Measurements from ENCODE around the gene OAS2.

OAS2 gene

GRCh38 chr12:113002155-113002554, 23.8 kb downstream of the OAS2 start:
- intact Hi-C loops (cut with DNase I): no loop called here
- peak in 1 of 42 donors; percentile 13 for DNase-seq

- intact Hi-C loops (cut with DNase I): no loop called here
- DNase-seq: peak in 1 of 42 donors; percentile 21
These were observed 24.4 kb downstream of the OAS2 start for GRCh38 chr12:113002676-113003075.

- intact Hi-C loops (cut with DNase I): no loop called here
- DNase-seq: peak in 1 of 42 donors; percentile 8
These were observed 25.3 kb downstream of the OAS2 start for GRCh38 chr12:113003636-113004035.

GRCh38 chr12:113005762-113006161, 27.4 kb downstream of the OAS2 start:
- intact Hi-C loops (cut with DNase I): no loop called here
- DNase-seq: no peak

GRCh38 chr12:113006206-113006605, 27.9 kb downstream of the OAS2 start:
- intact Hi-C loops (cut with DNase I): no loop called here
- DNase-seq: no peak

GRCh38 chr12:113006641-113007040, 28.3 kb downstream of the OAS2 start:
- intact Hi-C loops (cut with DNase I): no loop called here

GRCh38 chr12:113007166-113007565, 28.8 kb downstream of the OAS2 start:
- intact Hi-C loops (cut with DNase I): no loop called here

More at GRCh38 chr12:113006641-113007040, 28.3 kb downstream of the OAS2 start:
- peak in 2 of 42 donors; percentile 3 to 7 for DNase-seq

GRCh38 chr12:113010701-113011100, 32.4 kb downstream of the OAS2 start:
- intact Hi-C loops (cut with DNase I): no loop called here
- no peak for DNase-seq

More at GRCh38 chr12:113007166-113007565, 28.8 kb downstream of the OAS2 start:
- DNase-seq: peak in 2 of 42 donors; percentile 20 to 23

GRCh38 chr12:113014565-113014964, 36.2 kb downstream of the OAS2 start:
- no peak for DNase-seq
- intact Hi-C loops (cut with DNase I): no loop called here

GRCh38 chr12:113016796-113017195, 38.5 kb downstream of the OAS2 start:
- intact Hi-C loops (cut with DNase I): no loop called here
- peak in 2 of 42 donors; percentile 8 for DNase-seq

- intact Hi-C loops (cut with DNase I): no loop called here
- DNase-seq: peak in 8 of 42 donors; percentile 6 to 52 (median 18)
These were observed 40.7 kb downstream of the OAS2 start for GRCh38 chr12:113019025-113019424.

GRCh38 chr12:113021500-113021899, 43.2 kb downstream of the OAS2 start:
- peak in 1 of 42 donors; percentile 19 for DNase-seq
- intact Hi-C loops (cut with DNase I): no loop called here

GRCh38 chr12:113022563-113023297, 44.4 kb downstream of the OAS2 start:
- intact Hi-C loops (cut with DNase I): no loop called here
- DNase-seq: no peak

- no peak for DNase-seq
- intact Hi-C loops (cut with DNase I): no loop called here
These were observed 49.4 kb downstream of the OAS2 start for GRCh38 chr12:113027726-113028125.

- intact Hi-C loops (cut with DNase I): no loop called here
- peak in 32 of 42 donors; percentile 9 to 66 (median 31) for DNase-seq
These were observed 52.7 kb downstream of the OAS2 start for GRCh38 chr12:113030875-113031525.

GRCh38 chr12:113039911-113040445, 61.7 kb downstream of the OAS2 start:
- DNase-seq: no peak
- intact Hi-C loops (cut with DNase I): no loop called here

- intact Hi-C loops (cut with DNase I): no loop called here
- peak in 2 of 42 donors; percentile 32 to 48 for DNase-seq
These were observed 62.4 kb downstream of the OAS2 start for GRCh38 chr12:113040722-113041171.

- intact Hi-C loops (cut with DNase I): no loop called here
- no peak for DNase-seq
These were observed 63.2 kb downstream of the OAS2 start for GRCh38 chr12:113041560-113041959.

- intact Hi-C loops (cut with DNase I): no loop called here
- no peak for DNase-seq
These were observed 64.9 kb downstream of the OAS2 start for GRCh38 chr12:113043240-113043639.

- no peak for DNase-seq
- intact Hi-C loops (cut with DNase I): no loop called here
These were observed 66.2 kb downstream of the OAS2 start for GRCh38 chr12:113044516-113044915.
